Lower leg skin (tissue), 3 donors: ENCODE data around the gene CASP7.

ENCODE experiments used
- CTCF ChIP-seq, 3 donors: fragments of 450-650 bp; IDR thresholded peaks; one replicate each; pipeline ENCODE4 v1.5.1; 2016; ENCODE audit warnings: antibody characterized with exemption in 3 of 3, mild to moderate bottlenecking in 3 of 3, moderate library complexity in 2 of 3
- POLR2A ChIP-seq, 2 donors: fragments of 450-650 bp; IDR thresholded peaks; one replicate each; pipeline ENCODE4 v1.6.1; 2016 to 2017; ENCODE audit warnings: antibody characterized with exemption in 2 of 2, mild to moderate bottlenecking in 1 of 2, moderate library complexity in 1 of 2

- TF ChIP-seq CTCF (IDR thresholded peaks at IDR 0.05) (no peak), POLR2A (IDR thresholded peaks at IDR 0.05) (no peak)
Measured at GRCh38 chr10:113663908-113664307, 15.8 kb upstream of the CASP7 start, which contains the start of gene NRAP.
